Caco-2 (cell line): ENCODE results near the gene TMEM259. TPM values are rescaled to one million over a fixed set of nuclear protein-coding genes. Genes with fewer than 3 reads are reported as not detected.

ENCODE experiments used
- BruUV-seq: library from RNA; stranded (reverse); fragments of 400-500 nt; replicated peaks from 2 replicates; lab custom pipeline; 2021; lab: Mats Ljungman, UMichigan
- CTCF ChIA-PET: fragments of 300-600 bp; sonication (Branson Sonifier 250); formaldehyde crosslinking; loops from one replicate; lab custom pipeline; 2022; ENCODE audit warnings: antibody characterized with exemption; lab: Charles Lee
- POLR2A ChIA-PET: fragments of 300-600 bp; sonication (Branson Sonifier 250); formaldehyde crosslinking; loops from one replicate; lab custom pipeline; 2022; ENCODE audit warnings: antibody characterized with exemption; lab: Charles Lee
- DNase-seq, 2 experiments: peaks; one replicate each; pipeline versions ENCODE4 v3.0.0 to v3.0.0-alpha.2; 2020 to 2022
- H3K27me3 ChIP-seq: replicated peaks from 2 replicates; pipeline ENCODE4 v1.6.0; 2011; ENCODE audit warnings: low read length; ENCODE audit not compliant: control insufficient read depth, insufficient read depth
- H3K36me3 ChIP-seq: 2 replicates; pipeline ENCODE4 v1.5.1; 2011; ENCODE audit warnings: low read length; ENCODE audit not compliant: control insufficient read depth, insufficient read depth
- H3K4me1 ChIP-seq: fragments of 250-450 bp; sonication (Bioruptor Pico); 2 replicates; pipeline ENCODE4 v1.5.1; 2020; ENCODE audit warnings: mild to moderate bottlenecking
- H3K4me3 ChIP-seq: 2 replicates; pipeline ENCODE4 v1.5.1; 2011; ENCODE audit warnings: low read depth, mild to moderate bottlenecking, control low read depth, low read length
- H3K9me3 ChIP-seq: fragments of 250-450 bp; sonication (Bioruptor Pico); 2 replicates; pipeline ENCODE4 v1.5.1; 2020; ENCODE audit warnings: mild to moderate bottlenecking, moderate library complexity
- H3K27ac Mint-ChIP-seq: one replicate; pipeline ENCODE4 v1.8.0; 2022; ENCODE audit warnings: mixed read lengths; ENCODE audit not compliant: unreplicated experiment
- H3K27me3 Mint-ChIP-seq: one replicate; pipeline ENCODE4 v1.8.0; 2022; ENCODE audit warnings: mixed read lengths; ENCODE audit not compliant: insufficient read depth, unreplicated experiment
- H3K36me3 Mint-ChIP-seq: one replicate; pipeline ENCODE4 v1.8.0; 2022; ENCODE audit warnings: mild to moderate bottlenecking, mixed read lengths; ENCODE audit not compliant: insufficient read depth, unreplicated experiment
- H3K4me1 Mint-ChIP-seq: one replicate; pipeline ENCODE4 v1.8.0; 2022; ENCODE audit warnings: low read depth, mixed read lengths; ENCODE audit not compliant: unreplicated experiment
- H3K4me3 Mint-ChIP-seq: one replicate; pipeline ENCODE4 v1.8.0; 2022; ENCODE audit warnings: mild to moderate bottlenecking, moderate library complexity, mixed read lengths; ENCODE audit not compliant: unreplicated experiment
- H3K9me3 Mint-ChIP-seq: one replicate; pipeline ENCODE4 v1.8.0; 2022; ENCODE audit warnings: mixed read lengths; ENCODE audit not compliant: unreplicated experiment
- CTCF ChIP-seq, 2 experiments: fragments of 200-600 bp in 1 of 2; IDR thresholded peaks; 1 replicate in 1 of 2; 2 replicates in 1 of 2; pipeline versions ENCODE4 v1.5.1 to v1.8.0; 2011 to 2022; ENCODE audit warnings: antibody characterized with exemption in 1 of 2, control low read depth in 1 of 2, inconsistent platforms in 1 of 2, low read depth in 1 of 2, low read length in 1 of 2, mild to moderate bottlenecking in 1 of 2, moderate library complexity in 1 of 2; ENCODE audit not compliant: insufficient read depth in 1 of 2, severe bottlenecking in 1 of 2, unreplicated experiment in 1 of 2
- intact Hi-C: fragments of 100-400 bp; cut with micrococcal nuclease; formaldehyde crosslinking; loops from one replicate; pipeline ENCODE4 v1.10.0; 2022; ENCODE audit not compliant: unreplicated experiment
- total RNA-seq: library from RNA; stranded (reverse); gene quantifications from 2 replicates; pipeline ENCODE4 v1.2.3, GENCODE V29; 2022

TMEM259 gene
- total RNA-seq, 1 experiment from 2014 or later, result 148 TPM

DNA sequence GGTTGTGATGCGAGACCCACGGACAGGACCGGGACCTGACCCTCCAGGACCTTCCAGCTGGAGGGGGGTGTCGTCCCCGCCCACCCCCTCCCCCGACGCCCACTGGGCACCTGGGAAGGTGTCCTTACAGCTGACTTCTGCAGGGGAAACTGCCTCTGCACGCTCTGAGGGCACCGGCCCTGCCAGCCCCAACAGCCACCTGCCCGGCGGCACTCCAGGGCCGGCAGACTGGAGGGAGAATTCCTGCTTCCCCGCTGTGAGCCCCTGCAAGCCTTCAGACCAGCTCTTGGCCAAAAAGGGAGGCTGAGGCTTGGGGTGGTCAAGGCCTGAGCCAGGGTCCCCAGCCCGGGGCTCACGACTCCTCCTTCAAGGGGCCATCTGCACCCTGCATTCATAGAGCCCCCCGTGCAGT lies 6.7 kb upstream of the TMEM259 start:
- Mint-ChIP-seq H3K36me3 (peaks cover 39% of the 10 kb centered on the region), H3K27ac (peak overlapping the region; percentile 76), H3K4me3 (peak overlapping the region; percentile 81), H3K27me3 (no peaks in the 10 kb centered on the region), H3K9me3 (no peaks in the 10 kb centered on the region), H3K4me1 (peaks cover 13% of the 10 kb centered on the region)
- Histone ChIP-seq H3K9me3 (no peaks in the 10 kb centered on the region), H3K27me3 (no peaks in the 10 kb centered on the region), H3K36me3 (peaks cover 4% of the 10 kb centered on the region; the same call in 1 of the 2 replicates), H3K4me3 (peak overlapping the region; percentile 73), H3K4me1 (peaks cover 7% of the 10 kb centered on the region; the same call in 1 of the 2 replicates)
- ChIA-PET CTCF (interaction anchor here (1.5 kb wide), 1 partner anchor 15 kb away, joined by 3 read pairs; no protein-coding TSS in a partner anchor), POLR2A (interaction anchor here (0.5 to 1.4 kb wide), 6 partner anchors 12 to 241 kb away, joined by 3 to 9 read pairs (median 6); partner anchors contain the start of gene ABCA7)
- no TSS peak for BruUV-seq
- no peak for TF ChIP-seq CTCF (IDR thresholded peaks at IDR 0.05; ENCODE audit: insufficient read depth in 1 of 2, low read depth in 1 of 2, low read length in 1 of 2, severe bottlenecking in 1 of 2, unreplicated experiment in 1 of 2)
- DNase-seq, result no peak
- intact Hi-C loops, result loop anchor here (1.0 to 10.0 kb wide), 2 partner anchors 13 to 77 kb away; partner anchors contain the start of genes ABCA7 and GPX4

GRCh38 chr19:1026783-1027649 lies 6.1 kb upstream of the TMEM259 start:
- H3K27me3 Mint-ChIP-seq, result no peaks in the 10 kb centered on the region
- no peak for DNase-seq

More at GRCh38 chr19:1026783-1027649, 6.1 kb upstream of the TMEM259 start:
- Histone ChIP-seq H3K36me3 (no peaks in the 10 kb centered on the region; the same call in 1 of the 2 replicates), H3K27me3 (no peaks in the 10 kb centered on the region), H3K4me1 (peaks cover 7% of the 10 kb centered on the region; the same call in 1 of the 2 replicates), H3K9me3 (no peaks in the 10 kb centered on the region), H3K4me3 (peak overlapping the region; percentile 73)
- TF ChIP-seq CTCF (IDR thresholded peaks at IDR 0.05; ENCODE audit: insufficient read depth in 1 of 2, low read depth in 1 of 2, low read length in 1 of 2, severe bottlenecking in 1 of 2, unreplicated experiment in 1 of 2), result no peak
- ChIA-PET POLR2A (interaction anchor here (0.5 to 1.8 kb wide), 12 partner anchors 11 to 242 kb away, joined by 3 to 33 read pairs (median 5); partner anchors contain the start of genes ABCA7, ARHGAP45, CIRBP and GPX4), CTCF (interaction anchor here (0.5 to 1.7 kb wide), 5 partner anchors 16 to 257 kb away, joined by 3 to 8 read pairs (median 3); no protein-coding TSS in a partner anchor)
- BruUV-seq, result TSS peak; percentile 88
- H3K4me3 Mint-ChIP-seq, result peak overlapping the region; percentile 81
- H3K4me1 Mint-ChIP-seq, result peaks cover 13% of the 10 kb centered on the region
- no peaks in the 10 kb centered on the region for H3K9me3 Mint-ChIP-seq
- intact Hi-C loops, result loop anchor here (10.0 kb wide), 1 partner anchor 78 kb away; the partner anchor contains the start of gene GPX4
- peaks cover 33% of the 10 kb centered on the region for H3K36me3 Mint-ChIP-seq
- peak overlapping the region; percentile 76 for H3K27ac Mint-ChIP-seq
